ENCODE data around the gene VIPR2.
"Not testable (repeated sequence)": the region's sequence is repeated elsewhere in the genome, so short reads cannot be mapped to it uniquely, and the experiment has no call there.

VIPR2 gene

DNA sequence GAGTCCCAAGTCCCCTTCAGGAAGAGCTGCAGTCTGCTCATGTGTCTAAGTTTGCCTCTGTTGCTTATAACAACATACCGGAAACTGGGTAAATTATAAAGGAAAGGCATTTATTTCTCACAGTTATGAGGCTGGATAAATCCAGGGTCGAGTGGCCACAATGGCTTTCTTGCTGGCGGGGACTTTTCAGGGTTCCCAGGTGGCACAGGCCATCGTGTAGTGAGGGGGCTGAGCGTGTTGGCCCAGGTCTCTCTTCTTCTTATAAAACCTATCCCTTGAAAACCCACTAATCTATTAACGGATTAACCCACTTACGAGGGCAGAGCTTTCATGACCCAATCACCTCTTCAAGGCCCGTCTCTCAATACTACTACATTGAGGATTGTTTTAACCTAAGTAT is 8.7 kb downstream of the VIPR2 start:
- TF ChIP-seq, protein P1, sequence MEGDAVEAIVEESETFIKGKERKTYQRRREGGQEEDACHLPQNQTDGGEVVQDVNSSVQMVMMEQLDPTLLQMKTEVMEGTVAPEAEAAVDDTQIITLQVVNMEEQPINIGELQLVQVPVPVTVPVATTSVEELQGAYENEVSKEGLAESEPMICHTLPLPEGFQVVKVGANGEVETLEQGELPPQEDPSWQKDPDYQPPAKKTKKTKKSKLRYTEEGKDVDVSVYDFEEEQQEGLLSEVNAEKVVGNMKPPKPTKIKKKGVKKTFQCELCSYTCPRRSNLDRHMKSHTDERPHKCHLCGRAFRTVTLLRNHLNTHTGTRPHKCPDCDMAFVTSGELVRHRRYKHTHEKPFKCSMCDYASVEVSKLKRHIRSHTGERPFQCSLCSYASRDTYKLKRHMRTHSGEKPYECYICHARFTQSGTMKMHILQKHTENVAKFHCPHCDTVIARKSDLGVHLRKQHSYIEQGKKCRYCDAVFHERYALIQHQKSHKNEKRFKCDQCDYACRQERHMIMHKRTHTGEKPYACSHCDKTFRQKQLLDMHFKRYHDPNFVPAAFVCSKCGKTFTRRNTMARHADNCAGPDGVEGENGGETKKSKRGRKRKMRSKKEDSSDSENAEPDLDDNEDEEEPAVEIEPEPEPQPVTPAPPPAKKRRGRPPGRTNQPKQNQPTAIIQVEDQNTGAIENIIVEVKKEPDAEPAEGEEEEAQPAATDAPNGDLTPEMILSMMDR (conservative IDR thresholded peaks at IDR 0.05; ENCODE audit: low read depth, low read length): no peak
- no peak overlapping the region for H3K27ac ChIP-seq

DNA sequence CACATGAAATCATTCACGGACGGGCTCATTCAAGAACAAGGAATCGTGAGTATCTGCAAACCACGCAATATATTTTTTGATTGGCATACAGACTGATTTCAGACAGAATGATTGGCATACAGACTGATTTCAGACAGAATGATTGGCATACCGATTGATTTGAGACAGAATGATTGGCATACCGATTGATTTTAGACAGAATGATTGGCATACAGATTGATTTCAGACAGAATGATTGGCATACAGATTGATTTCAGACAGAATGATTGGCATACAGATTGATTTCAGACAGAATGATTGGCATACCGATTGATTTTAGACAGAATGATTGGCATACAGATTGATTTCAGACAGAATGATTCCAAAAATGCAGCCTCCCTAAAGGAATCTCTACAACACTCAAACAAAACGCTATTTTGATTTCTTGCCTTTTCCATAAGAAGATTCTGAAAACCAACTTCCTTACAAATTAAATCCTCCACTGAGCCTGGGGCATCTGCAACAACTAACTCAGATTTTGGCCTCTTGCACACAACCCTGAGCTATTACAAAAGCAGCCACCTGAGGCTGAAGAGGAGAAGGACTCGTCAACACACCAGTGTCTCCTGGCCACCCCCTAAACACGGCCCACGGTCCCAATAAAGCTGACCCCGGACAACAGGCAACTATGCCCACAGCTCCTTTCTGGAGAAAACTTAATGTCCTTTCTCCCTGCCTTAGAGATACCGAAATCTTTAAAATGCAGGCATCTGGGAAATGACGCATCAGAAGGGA is 11.8 kb downstream of the VIPR2 start:
- H3K4me2 ChIP-seq; H4K20me1 ChIP-seq (ENCODE audit: insufficient read depth); H3K4me1 ChIP-seq (ENCODE audit: low read depth, poor library complexity, severe bottlenecking); H2AFZ ChIP-seq (ENCODE audit: low read depth); H3K36me3 ChIP-seq (ENCODE audit: insufficient read depth); H3K79me2 ChIP-seq (ENCODE audit: insufficient read depth, low read depth); H3K27ac ChIP-seq; H3K27me3 ChIP-seq (ENCODE audit: insufficient read depth, low read depth); H3K4me3 ChIP-seq (IDR thresholded peaks at IDR 0.05; ENCODE audit: insufficient read depth, low read depth, low read length); H3K9ac ChIP-seq: not testable (repeated sequence)

More for the DNA sequence above, 8.7 kb downstream of the VIPR2 start:
- H3K27me3 ChIP-seq (ENCODE audit: insufficient read depth, low read depth): no peaks in the 10 kb centered on the region
- H3K4me2 ChIP-seq: no peak overlapping the region
- H3K79me2 ChIP-seq (ENCODE audit: insufficient read depth, low read depth): no peaks in the 10 kb centered on the region
- H3K4me1 ChIP-seq (ENCODE audit: low read depth, poor library complexity, severe bottlenecking): no peaks in the 10 kb centered on the region
- H3K36me3 ChIP-seq (ENCODE audit: insufficient read depth): no peaks in the 10 kb centered on the region
- no peak overlapping the region for H3K9ac ChIP-seq
- H4K20me1 ChIP-seq (ENCODE audit: insufficient read depth): no peaks in the 10 kb centered on the region
- no peak overlapping the region for H3K4me3 ChIP-seq (IDR thresholded peaks at IDR 0.05; ENCODE audit: insufficient read depth, low read depth, low read length)
- no peak overlapping the region for H2AFZ ChIP-seq (ENCODE audit: low read depth)

DNA sequence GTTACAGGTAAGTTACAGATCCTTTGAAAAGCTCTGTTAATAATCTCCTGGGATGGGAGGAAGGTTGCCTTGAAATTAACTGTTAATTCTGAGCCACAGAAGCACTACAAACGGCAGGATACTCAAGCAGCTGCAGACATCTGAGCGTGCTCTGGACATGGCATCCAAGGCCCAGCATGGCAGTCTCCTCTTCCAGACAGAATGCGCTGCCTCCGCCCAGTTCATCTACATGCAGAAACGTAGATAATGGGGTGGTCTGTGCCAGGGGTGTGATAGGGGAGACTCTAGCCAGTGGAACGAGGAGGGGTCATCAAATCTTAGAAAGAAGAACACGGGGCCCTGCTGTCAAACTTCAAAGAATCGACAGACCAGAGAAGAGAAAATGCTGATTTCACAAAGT is 13.8 kb downstream of the VIPR2 start:
- no peaks in the 10 kb centered on the region for H3K79me2 ChIP-seq (ENCODE audit: insufficient read depth, low read depth)
- H3K36me3 ChIP-seq (ENCODE audit: insufficient read depth): no peaks in the 10 kb centered on the region
- no peaks in the 10 kb centered on the region for H3K4me1 ChIP-seq (ENCODE audit: low read depth, poor library complexity, severe bottlenecking)
- H2AFZ ChIP-seq (ENCODE audit: low read depth): no peak overlapping the region
- H3K27ac ChIP-seq: no peak overlapping the region
- H4K20me1 ChIP-seq (ENCODE audit: insufficient read depth): no peaks in the 10 kb centered on the region
- no peak overlapping the region for H3K4me2 ChIP-seq
- no peaks in the 10 kb centered on the region for H3K27me3 ChIP-seq (ENCODE audit: insufficient read depth, low read depth)
- no peak overlapping the region for H3K9ac ChIP-seq
- TF ChIP-seq, protein P1 (conservative IDR thresholded peaks at IDR 0.05; ENCODE audit: low read depth, low read length): no peak
- no peak overlapping the region for H3K4me3 ChIP-seq (IDR thresholded peaks at IDR 0.05; ENCODE audit: insufficient read depth, low read depth, low read length)

DNA sequence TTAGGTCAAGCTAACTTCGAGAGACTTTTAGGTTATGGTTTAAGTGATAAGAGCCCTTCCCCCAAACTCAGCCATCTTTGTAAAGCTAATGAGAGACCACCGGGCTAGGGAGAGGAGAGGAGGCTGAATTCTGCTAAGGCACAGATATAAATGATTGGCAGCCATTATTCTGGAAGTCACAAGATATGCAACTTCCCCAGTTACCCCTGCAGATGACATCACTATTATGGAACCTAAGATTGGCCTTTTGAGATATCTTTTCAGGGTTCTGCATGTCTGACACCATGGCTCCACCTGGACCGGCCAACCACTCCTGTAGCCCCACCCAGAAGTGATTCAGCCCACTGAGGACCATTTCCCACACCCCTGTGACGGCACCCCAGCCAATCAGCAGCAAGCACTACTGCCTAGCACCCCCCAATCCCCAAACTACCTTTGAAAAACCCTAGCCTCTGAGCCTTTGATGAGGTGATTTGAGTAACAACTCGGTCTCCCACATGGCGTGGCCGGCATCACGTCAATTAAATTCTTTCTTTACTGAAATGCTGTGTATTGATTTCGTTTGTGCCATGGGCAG is 14.4 kb downstream of the VIPR2 start:
- Histone ChIP-seq H3K4me2 (no peak overlapping the region), H3K79me2 (ENCODE audit: insufficient read depth, low read depth) (no peaks in the 10 kb centered on the region), H3K27ac (no peak overlapping the region), H3K9ac (no peak overlapping the region), H4K20me1 (ENCODE audit: insufficient read depth) (no peaks in the 10 kb centered on the region), H3K27me3 (ENCODE audit: insufficient read depth, low read depth) (no peaks in the 10 kb centered on the region), H2AFZ (ENCODE audit: low read depth) (no peak overlapping the region), H3K4me1 (ENCODE audit: low read depth, poor library complexity, severe bottlenecking) (no peaks in the 10 kb centered on the region), H3K36me3 (ENCODE audit: insufficient read depth) (no peaks in the 10 kb centered on the region), H3K4me3 (IDR thresholded peaks at IDR 0.05; ENCODE audit: insufficient read depth, low read depth, low read length) (no peak overlapping the region)
- TF ChIP-seq, protein P1 (conservative IDR thresholded peaks at IDR 0.05; ENCODE audit: low read depth, low read length): no peak

DNA sequence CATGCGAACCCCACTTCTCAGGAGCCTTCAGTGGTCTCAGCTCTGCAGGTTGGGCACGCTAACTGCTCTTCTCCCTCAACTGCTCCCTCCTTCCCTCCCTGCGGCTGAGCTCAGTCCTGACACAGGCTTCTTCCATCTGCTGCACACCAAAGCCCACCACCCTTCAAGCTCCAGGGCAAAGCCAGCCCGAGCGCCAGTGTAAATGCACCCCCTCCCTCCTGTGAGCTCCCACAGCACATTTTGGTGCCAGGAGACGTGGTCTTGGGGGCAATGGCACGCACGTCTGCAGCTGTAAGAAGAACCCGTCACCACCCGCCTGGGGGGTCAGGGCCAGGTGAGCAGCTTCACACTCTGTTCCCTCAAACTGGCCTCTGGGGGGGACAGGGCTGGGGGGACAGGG is 15.9 kb downstream of the VIPR2 start:
- no peaks in the 10 kb centered on the region for H3K79me2 ChIP-seq (ENCODE audit: insufficient read depth, low read depth)
- no peak overlapping the region for H3K4me3 ChIP-seq (IDR thresholded peaks at IDR 0.05; ENCODE audit: insufficient read depth, low read depth, low read length)
- H3K4me2 ChIP-seq: no peak overlapping the region
- no peaks in the 10 kb centered on the region for H3K36me3 ChIP-seq (ENCODE audit: insufficient read depth)
- no peak overlapping the region for H3K27ac ChIP-seq
- no peaks in the 10 kb centered on the region for H4K20me1 ChIP-seq (ENCODE audit: insufficient read depth)
- no peaks in the 10 kb centered on the region for H3K27me3 ChIP-seq (ENCODE audit: insufficient read depth, low read depth)
- H3K4me1 ChIP-seq (ENCODE audit: low read depth, poor library complexity, severe bottlenecking): no peaks in the 10 kb centered on the region
- no peak overlapping the region for H2AFZ ChIP-seq (ENCODE audit: low read depth)
- TF ChIP-seq, protein P1 (conservative IDR thresholded peaks at IDR 0.05; ENCODE audit: low read depth, low read length): no peak
- no peak overlapping the region for H3K9ac ChIP-seq

Data from KMS-11 (cell line).